GM19463 (cell line): ENCODE measurements around the gene ARHGAP40.

ENCODE experiments used
- ATAC-seq: cut with Tn5 transposase; IDR thresholded peaks from one replicate; pipeline ENCODE4 v1.9.1; 2021; ENCODE audit warnings: mild to moderate bottlenecking, moderate library complexity; ENCODE audit not compliant: unreplicated experiment

The ARHGAP40 gene

GRCh38 chr20:38673725-38674091 lies 72.1 kb downstream of the ARHGAP40 start:
- ATAC-seq: no peak

- ATAC-seq: peak; percentile 41
Observed at GRCh38 chr20:38674092-38674764, 72.6 kb downstream of the ARHGAP40 start.

GRCh38 chr20:38674765-38675133 lies 73.1 kb downstream of the ARHGAP40 start:
- ATAC-seq: no peak

- no peak for ATAC-seq
Observed at GRCh38 chr20:38676576-38676975, 75.0 kb downstream of the ARHGAP40 start.

GRCh38 chr20:38680500-38681306 lies 79.1 kb downstream of the ARHGAP40 start:
- no peak for ATAC-seq

- no peak for ATAC-seq
Observed at GRCh38 chr20:38685271-38685670, 83.7 kb downstream of the ARHGAP40 start.

- no peak for ATAC-seq
Observed at GRCh38 chr20:38685853-38686473, 84.4 kb downstream of the ARHGAP40 start.

GRCh38 chr20:38692436-38693411 lies 91.1 kb downstream of the ARHGAP40 start:
- no peak for ATAC-seq

GRCh38 chr20:38697306-38697705 lies 95.7 kb downstream of the ARHGAP40 start:
- ATAC-seq: no peak

- ATAC-seq: no peak
Observed at GRCh38 chr20:38698541-38698940, 96.9 kb downstream of the ARHGAP40 start.

- no peak for ATAC-seq
Observed at GRCh38 chr20:38700141-38700540, 98.5 kb downstream of the ARHGAP40 start.
